Kidney epithelial cell (primary cell): ENCODE results near the gene SRRM2. TPM values are rescaled to one million over a fixed set of nuclear protein-coding genes. Genes with fewer than 3 reads are reported as not detected.

Source experiments
- DNase-seq: peaks from one replicate; pipeline ENCODE4 v3.0.0-alpha.2; 2010; ENCODE audit warnings: low read depth
- H3K27me3 ChIP-seq: 2 replicates; pipeline ENCODE4 v1.6.0; 2011; ENCODE audit warnings: low read length; ENCODE audit not compliant: control insufficient read depth, insufficient read depth
- H3K36me3 ChIP-seq: 2 replicates; pipeline ENCODE4 v1.5.1; 2011; ENCODE audit warnings: low read length; ENCODE audit not compliant: control insufficient read depth, insufficient read depth
- H3K4me3 ChIP-seq: 2 replicates; pipeline ENCODE4 v1.5.1; 2011; ENCODE audit warnings: low read depth, mild to moderate bottlenecking, control low read depth, low read length
- CTCF ChIP-seq: IDR thresholded peaks from 2 replicates; pipeline ENCODE4 v1.5.1; 2011; ENCODE audit warnings: mild to moderate bottlenecking, moderate library complexity, low read length, control low read depth, inconsistent platforms; ENCODE audit not compliant: insufficient read depth, poor library complexity, severe bottlenecking
- total RNA-seq: library from RNA; depleted of rRNA; stranded (reverse); fragments of >200 nt; gene quantifications from 2 replicates; pipeline ENCODE4 v1.2.3, GENCODE V29; 2015

The SRRM2 gene
- total RNA-seq, 1 donor from 2014 or later: 82.6 TPM

- TF ChIP-seq CTCF: no peak
- H3K36me3 ChIP-seq: no peaks in the 10 kb centered on the region
- H3K4me3 ChIP-seq: no peak within 1 kb of the TSS
- peaks cover 38% of the 10 kb centered on the region for H3K27me3 ChIP-seq
- DNase-seq: no peak
These were observed 35.0 kb downstream of the SRRM2 start, which contains the start of gene PRSS33 for GRCh38 chr16:2787406-2787805. Gene PRSS33, minus strand, starts transcription at chr16:2787560. Its CDS starts 1,013 bp downstream, at chr16:2786547.

GRCh38 chr16:2787961-2788360 is 35.5 kb downstream of the SRRM2 start:
- DNase-seq: no peak
- peaks cover 38% of the 10 kb centered on the region for H3K27me3 ChIP-seq
- TF ChIP-seq CTCF: no peak
- H3K36me3 ChIP-seq: no peaks in the 10 kb centered on the region
- no peak overlapping the region for H3K4me3 ChIP-seq

GRCh38 chr16:2790631-2791030 is 38.2 kb downstream of the SRRM2 start:
- Histone ChIP-seq H3K4me3 (no peak overlapping the region), H3K27me3 (peaks cover 29% of the 10 kb centered on the region), H3K36me3 (no peaks in the 10 kb centered on the region)
- DNase-seq: no peak
- TF ChIP-seq CTCF: no peak

- Histone ChIP-seq H3K36me3 (no peaks in the 10 kb centered on the region), H3K4me3 (no peak overlapping the region), H3K27me3 (peaks cover 24% of the 10 kb centered on the region)
- DNase-seq: no peak
- no peak for TF ChIP-seq CTCF
These were observed 38.7 kb downstream of the SRRM2 start for GRCh38 chr16:2791174-2791573.

GRCh38 chr16:2792940-2793339 is 40.5 kb downstream of the SRRM2 start:
- H3K27me3 ChIP-seq: peaks cover 13% of the 10 kb centered on the region
- no peak for DNase-seq
- H3K36me3 ChIP-seq: no peaks in the 10 kb centered on the region
- H3K4me3 ChIP-seq: no peak overlapping the region
- TF ChIP-seq CTCF: no peak

GRCh38 chr16:2795395-2796143 is 43.1 kb downstream of the SRRM2 start:
- Histone ChIP-seq H3K27me3 (peaks cover 6% of the 10 kb centered on the region), H3K36me3 (no peaks in the 10 kb centered on the region), H3K4me3 (no peak overlapping the region)
- no peak for TF ChIP-seq CTCF
- DNase-seq: no peak
